H1 (cell line): ENCODE results near the gene MLPH. TPM values are rescaled to one million over a fixed set of nuclear protein-coding genes. Genes with fewer than 3 reads are reported as not detected.

Experiments
- CTCF ChIP-seq, 3 experiments: IDR thresholded peaks; 1 replicate in 2 of 3; 2 replicates in 1 of 3; pipeline versions ENCODE4 v1.5.1 to v1.6.1; 2011; ENCODE audit warnings: low read length in 3 of 3, mild to moderate bottlenecking in 3 of 3, inconsistent platforms in 2 of 3, low read depth in 1 of 3, moderate library complexity in 1 of 3; ENCODE audit not compliant: insufficient read depth in 1 of 3; ENCODE audit errors: control extremely low read depth in 1 of 3
- HDAC2 ChIP-seq, 2 experiments: fragments of 300-600 bp in 1 of 2; sonication (generic) in 1 of 2; IDR thresholded peaks; 2 replicates each; pipeline ENCODE4 v1.6.1; 2011 to 2012; ENCODE audit warnings: low read depth in 2 of 2, low read length in 2 of 2, mild to moderate bottlenecking in 2 of 2, moderate library complexity in 2 of 2, borderline replicate concordance in 1 of 2, inconsistent platforms in 1 of 2
- polyA plus RNA-seq, 7 experiments: library from polyadenylated mRNA; depleted of rRNA in 3 of 7; stranded (reverse) in 5 of 7; unstranded in 2 of 7; fragments of >200 nt in 5 of 7; fragments of 200-250 nt in 2 of 7; gene quantifications; 1 replicate in 5 of 7; 2 replicates in 1 of 7; 4 replicates in 1 of 7; pipeline versions ENCODE4 v1.2.1 to v1.2.3, GENCODE V29; 2011 to 2013; ENCODE audit warnings: missing spikeins in 2 of 7, mixed read lengths in 2 of 7
- total RNA-seq: library from RNA; stranded (reverse); fragmentation: NEBNext Ultra II Directional; extraction: Animal tissue kit (Norgen Biotek cat#: 25700); gene quantifications from 2 replicates; pipeline ENCODE4 v1.2.1, GENCODE V29; 2021

MLPH gene
- total and polyA plus RNA-seq, 2 of the 8 experiments (the other 6 are each of a cell fraction or from before 2014, with no cell fraction given) = 12.7 to 17.0 TPM

DNA sequence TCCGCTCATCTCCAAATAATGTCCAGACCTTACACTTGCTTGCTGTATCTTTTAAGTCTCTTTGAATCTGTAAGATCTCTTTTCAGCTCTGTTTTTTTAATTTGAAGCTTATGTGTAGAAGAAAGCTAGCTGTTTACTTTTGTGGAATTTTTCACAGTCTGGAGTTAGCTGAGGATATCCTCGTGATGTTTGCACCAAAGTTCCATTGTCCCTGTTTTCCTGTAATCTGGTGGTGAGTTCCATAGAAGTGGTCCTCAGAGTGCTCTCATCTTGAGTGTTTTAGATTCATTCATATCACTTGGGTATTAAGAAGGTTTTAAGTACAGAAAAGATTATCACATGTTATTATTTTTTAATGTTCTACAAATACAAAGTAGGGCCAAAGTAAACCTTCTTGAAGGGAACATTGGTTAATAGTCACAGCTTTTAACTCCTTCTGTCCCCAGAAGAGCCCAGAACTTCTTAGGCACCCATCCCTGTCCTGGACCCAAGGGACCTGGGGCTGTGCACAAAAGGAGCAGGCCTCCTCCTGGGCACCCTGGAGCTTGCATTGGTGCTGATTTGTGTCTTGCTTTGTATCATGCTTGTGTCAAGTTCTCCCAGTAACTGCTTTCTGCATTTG, 15.0 kb downstream of the MLPH start (continued):
- TF ChIP-seq CTCF (IDR thresholded peaks at IDR 0.05; ENCODE audit: control extremely low read depth in 1 of 3, insufficient read depth in 1 of 3, low read depth in 1 of 3, low read length in 3 of 3) (no peak), HDAC2 (IDR thresholded peaks at IDR 0.05; ENCODE audit: borderline replicate concordance in 1 of 2, low read depth in 2 of 2, low read length in 2 of 2) (no peak)
- TF ChIP-seq, all 59 proteins: peak for 0
